H1 (cell line): ENCODE measurements around the gene LRRC25. TPM values are rescaled to one million over a fixed set of nuclear protein-coding genes. Genes with fewer than 3 reads are reported as not detected.

Experiments used
- CTCF ChIA-PET: fragments of 300-600 bp; sonication (Branson Sonifier 250); formaldehyde crosslinking; loops from one replicate; lab custom pipeline; 2021; ENCODE audit not compliant: partially characterized antibody; lab: Charles Lee
- POLR2A ChIA-PET: fragments of 300-600 bp; sonication (Branson Sonifier 250); formaldehyde crosslinking; loops from one replicate; lab custom pipeline; 2021; ENCODE audit warnings: inconsistent platforms; ENCODE audit not compliant: partially characterized antibody; lab: Charles Lee
- DNase-seq, 2 experiments: peaks; one replicate each; pipeline versions ENCODE4 v3.0.0 to v3.0.0-alpha.2; 2010 to 2022; ENCODE audit warnings: low spot score in 2 of 2, low read depth in 1 of 2, mixed read lengths in 1 of 2
- FAIRE-seq: peaks from 2 replicates; lab custom pipeline; 2011; peaks lifted over from hg19 to GRCh38; lab: Jason Lieb, UNC
- H2AFZ ChIP-seq: 2 replicates; pipeline ENCODE4 v1.8.1; 2012; ENCODE audit warnings: low read length, inconsistent platforms
- H2AK5ac ChIP-seq: 2 replicates; pipeline ENCODE4 v1.6.1; 2013; ENCODE audit warnings: low read depth, low read length
- H2BK120ac ChIP-seq: replicated peaks from 2 replicates; pipeline ENCODE3; 2013; ENCODE audit warnings: low read depth, low read length, inconsistent platforms
- H2BK12ac ChIP-seq: 2 replicates; pipeline ENCODE4 v1.6.1; 2013; ENCODE audit warnings: low read depth, low read length
- H2BK15ac ChIP-seq: 2 replicates; pipeline ENCODE4 v1.6.1; 2013; ENCODE audit warnings: low read length
- H2BK20ac ChIP-seq: 2 replicates; pipeline ENCODE4 v1.6.1; 2013; ENCODE audit warnings: low read length
- H2BK5ac ChIP-seq: 2 replicates; pipeline ENCODE4 v1.6.1; 2013; ENCODE audit warnings: low read depth, low read length
- H3K14ac ChIP-seq: 2 replicates; pipeline ENCODE4 v1.6.1; 2013; ENCODE audit warnings: inconsistent platforms; ENCODE audit not compliant: insufficient read length
- H3K18ac ChIP-seq: 2 replicates; pipeline ENCODE4 v1.6.1; 2013; ENCODE audit warnings: low read length; ENCODE audit errors: extremely low read depth
- H3K23ac ChIP-seq: 2 replicates; pipeline ENCODE4 v1.6.1; 2013; ENCODE audit warnings: inconsistent platforms; ENCODE audit not compliant: insufficient read length
- H3K23me2 ChIP-seq: 2 replicates; pipeline ENCODE4 v1.6.1; 2013; ENCODE audit warnings: low read depth, low read length
- H3K27ac ChIP-seq: 2 replicates; pipeline ENCODE4 v1.6.1; 2011; ENCODE audit warnings: low read depth, low read length, inconsistent platforms
- H3K27me3 ChIP-seq, 4 experiments: replicated peaks in 1 of 4; 1 replicate in 1 of 4; 2 replicates in 3 of 4; pipeline versions ENCODE4 v1.6.1 to v1.8.1; 2011 to 2013; ENCODE audit warnings: low read length in 3 of 4, mild to moderate bottlenecking in 3 of 4, inconsistent platforms in 2 of 4, mixed read lengths in 2 of 4, moderate library complexity in 1 of 4; ENCODE audit not compliant: control insufficient read depth in 3 of 4, insufficient read depth in 3 of 4; ENCODE audit errors: extremely low read depth in 1 of 4
- H3K36me3 ChIP-seq, 4 experiments: 2 replicates each; pipeline versions ENCODE4 v1.6.1 to v1.8.1; 2011 to 2013; ENCODE audit warnings: mild to moderate bottlenecking in 4 of 4, low read length in 3 of 4, moderate library complexity in 2 of 4, control low read depth in 1 of 4, inconsistent platforms in 1 of 4; ENCODE audit not compliant: insufficient read depth in 4 of 4, control insufficient read depth in 2 of 4
- H3K4ac ChIP-seq: replicated peaks from 2 replicates; pipeline ENCODE3; 2013; ENCODE audit warnings: low read length, low read depth, mixed read lengths, inconsistent platforms; ENCODE audit not compliant: insufficient read length
- H3K4me1 ChIP-seq, 4 experiments: replicated peaks in 1 of 4; 1 replicate in 1 of 4; 2 replicates in 3 of 4; pipeline versions ENCODE4 v1.6.1 to v1.8.1; 2011 to 2013; ENCODE audit warnings: low read length in 3 of 4, inconsistent platforms in 2 of 4, mixed read lengths in 1 of 4; ENCODE audit not compliant: insufficient read depth in 4 of 4, control insufficient read depth in 3 of 4
- H3K4me2 ChIP-seq, 2 experiments: 2 replicates each; pipeline versions ENCODE4 v1.6.1 to v1.8.1; 2011 to 2013; ENCODE audit warnings: low read depth in 2 of 2, low read length in 2 of 2, control low read depth in 1 of 2, inconsistent platforms in 1 of 2, mild to moderate bottlenecking in 1 of 2; ENCODE audit not compliant: insufficient read depth in 1 of 2
- H3K4me3 ChIP-seq, 4 experiments: fragments of 200-600, 300-600 bp in 1 of 4; sonication (generic), shearing (Covaris generic), sonication (Bioruptor Twin) in 1 of 4; 2 replicates each; pipeline versions ENCODE4 v1.5.1 to v1.8.1; 2011 to 2016; ENCODE audit warnings: low read length in 4 of 4, low read depth in 3 of 4, control low read depth in 2 of 4, inconsistent platforms in 2 of 4, mild to moderate bottlenecking in 2 of 4, mixed read lengths in 1 of 4, moderate library complexity in 1 of 4; ENCODE audit not compliant: insufficient read depth in 2 of 4; ENCODE audit errors: extremely low read depth in 1 of 4
- H3K56ac ChIP-seq: replicated peaks from 2 replicates; pipeline ENCODE3; 2013; ENCODE audit warnings: low read depth, mild to moderate bottlenecking, mixed read lengths, low read length, inconsistent platforms; ENCODE audit not compliant: insufficient read length
- H3K79me1 ChIP-seq: 2 replicates; pipeline ENCODE4 v1.6.1; 2013; ENCODE audit warnings: low read depth, low read length, control low read depth
- H3K79me2 ChIP-seq, 2 experiments: 2 replicates each; pipeline versions ENCODE4 v1.6.1 to v1.8.1; 2012 to 2013; ENCODE audit warnings: low read length in 2 of 2, mild to moderate bottlenecking in 2 of 2, inconsistent platforms in 1 of 2; ENCODE audit not compliant: insufficient read depth in 2 of 2, control insufficient read depth in 1 of 2
- H3K9ac ChIP-seq, 4 experiments: replicated peaks in 1 of 4; 1 replicate in 1 of 4; 2 replicates in 3 of 4; pipeline versions ENCODE4 v1.6.1 to v1.8.1; 2011 to 2013; ENCODE audit warnings: low read depth in 3 of 4, low read length in 3 of 4, control low read depth in 2 of 4, mild to moderate bottlenecking in 2 of 4, moderate library complexity in 2 of 4, inconsistent platforms in 1 of 4; ENCODE audit errors: extremely low read depth in 1 of 4
- H3K9me3 ChIP-seq, 2 experiments: 2 replicates each; pipeline versions ENCODE4 v1.6.1 to v1.8.1; 2012 to 2013; ENCODE audit warnings: mild to moderate bottlenecking in 2 of 2, moderate library complexity in 2 of 2, control low read depth in 1 of 2, inconsistent platforms in 1 of 2, low read depth in 1 of 2, low read length in 1 of 2, mixed read lengths in 1 of 2; ENCODE audit not compliant: insufficient read depth in 2 of 2
- H4K20me1 ChIP-seq, 2 experiments: replicated peaks in 1 of 2; 2 replicates each; pipeline versions ENCODE3 to v1.8.1; 2011 to 2013; ENCODE audit warnings: inconsistent platforms in 2 of 2, low read length in 2 of 2, mild to moderate bottlenecking in 1 of 2; ENCODE audit not compliant: insufficient read depth in 2 of 2, control insufficient read depth in 1 of 2
- H4K5ac ChIP-seq: 2 replicates; pipeline ENCODE4 v1.6.1; 2013; ENCODE audit warnings: low read length, low read depth, mixed read lengths, inconsistent platforms; ENCODE audit not compliant: insufficient read length
- H4K8ac ChIP-seq: 2 replicates; pipeline ENCODE4 v1.8.0; 2013; ENCODE audit warnings: mild to moderate bottlenecking, moderate library complexity, low read length, inconsistent platforms; ENCODE audit not compliant: insufficient read depth; ENCODE audit errors: extremely low read depth
- H4K91ac ChIP-seq: replicated peaks from 2 replicates; pipeline ENCODE3; 2013; ENCODE audit warnings: low read length, mixed read lengths, inconsistent platforms; ENCODE audit not compliant: insufficient read length
- ASH2L ChIP-seq: fragments of 200-600, 300-600 bp; sonication (generic); IDR thresholded peaks from one replicate; pipeline ENCODE4 v1.7.1; 2017; ENCODE audit warnings: low read length
- BCL11A ChIP-seq, 2 experiments: IDR thresholded peaks; one replicate each; pipeline ENCODE4 v1.6.1; 2011; ENCODE audit warnings: low read depth in 2 of 2, low read length in 2 of 2, mild to moderate bottlenecking in 2 of 2
- CEBPB ChIP-seq: IDR thresholded peaks from 2 replicates; pipeline ENCODE4 v1.6.1; 2012; ENCODE audit warnings: low read depth, low read length
- CREB1 ChIP-seq: IDR thresholded peaks from 2 replicates; pipeline ENCODE4 v1.6.1; 2012; ENCODE audit warnings: inconsistent platforms
- EGR1 ChIP-seq: IDR thresholded peaks from 2 replicates; pipeline ENCODE4 v1.6.1; 2011; ENCODE audit warnings: low read depth, low read length, borderline replicate concordance
- FOSL1 ChIP-seq: IDR thresholded peaks from 2 replicates; pipeline ENCODE4 v1.6.1; 2011; ENCODE audit warnings: mild to moderate bottlenecking, low read depth, low read length, moderate library complexity; ENCODE audit not compliant: insufficient read depth
- HDAC6 ChIP-seq: IDR thresholded peaks from one replicate; pipeline ENCODE4 v1.7.1; 2012; ENCODE audit warnings: low read depth, mild to moderate bottlenecking, inconsistent platforms, low read length, moderate library complexity
- JUND ChIP-seq: IDR thresholded peaks from 2 replicates; pipeline ENCODE4 v1.6.1; 2011; ENCODE audit warnings: mild to moderate bottlenecking, improper control_type of control experiment, low read length
- KDM1A ChIP-seq: fragments of 200-600, 300-600 bp; sonication (generic); IDR thresholded peaks from 2 replicates; pipeline ENCODE4 v1.7.1; 2016; ENCODE audit warnings: mild to moderate bottlenecking, low read length, borderline replicate concordance
- NANOG ChIP-seq: IDR thresholded peaks from 2 replicates; pipeline ENCODE4 v1.6.1; 2011; ENCODE audit warnings: low read length, low read depth, mild to moderate bottlenecking, inconsistent platforms; ENCODE audit not compliant: insufficient read depth, poor library complexity, severe bottlenecking
- RAD21 ChIP-seq, 2 experiments: IDR thresholded peaks in 1 of 2; conservative IDR thresholded peaks in 1 of 2; 2 replicates each; pipeline ENCODE4 v1.6.1; 2011; ENCODE audit warnings: low read depth in 2 of 2, low read length in 2 of 2, improper control_type of control experiment in 1 of 2, inconsistent platforms in 1 of 2, mild to moderate bottlenecking in 1 of 2, moderate library complexity in 1 of 2
- RXRA ChIP-seq: IDR thresholded peaks from 2 replicates; pipeline ENCODE4 v1.6.1; 2011; ENCODE audit warnings: low read depth, mild to moderate bottlenecking, low read length, moderate library complexity; ENCODE audit not compliant: insufficient read depth
- SUZ12 ChIP-seq: fragments of 200-600 bp; sonication (generic); IDR thresholded peaks from 2 replicates; pipeline ENCODE4 v1.6.1; 2012; ENCODE audit warnings: mild to moderate bottlenecking, inconsistent platforms, low read length, moderate library complexity, mixed read lengths
- ZNF274 ChIP-seq: IDR thresholded peaks from 2 replicates; pipeline ENCODE4 v1.7.0; 2012; ENCODE audit warnings: low read length, borderline replicate concordance; ENCODE audit errors: extremely low read depth
- WGBS, 2 experiments: shearing (Covaris generic) in 1 of 2; methylation state at CpG; one replicate each; pipeline versions ENCODE4 v1.1.6 to v1.1.7; 2013 to 2015; ENCODE audit warnings: low lambda C conversion rate in 2 of 2, mixed read lengths in 2 of 2, inconsistent platforms in 1 of 2, low coverage in 1 of 2, missing lambda C conversion rate in 1 of 2; ENCODE audit not compliant: insufficient replicate concordance in 2 of 2, insufficient coverage in 1 of 2, insufficient read length in 1 of 2; ENCODE audit errors: extremely low coverage in 1 of 2, missing lambda C conversion rate in 1 of 2; 5-methylcytosine and 5-hydroxymethylcytosine counted together
- polyA plus RNA-seq, 7 experiments: library from polyadenylated mRNA; depleted of rRNA in 3 of 7; stranded (reverse) in 5 of 7; unstranded in 2 of 7; fragments of >200 nt in 5 of 7; fragments of 200-250 nt in 2 of 7; gene quantifications; 1 replicate in 5 of 7; 2 replicates in 1 of 7; 4 replicates in 1 of 7; pipeline versions ENCODE4 v1.2.1 to v1.2.3, GENCODE V29; 2011 to 2013; ENCODE audit warnings: missing spikeins in 2 of 7, mixed read lengths in 2 of 7
- total RNA-seq: library from RNA; stranded (reverse); fragmentation: NEBNext Ultra II Directional; extraction: Animal tissue kit (Norgen Biotek cat#: 25700); gene quantifications from 2 replicates; pipeline ENCODE4 v1.2.1, GENCODE V29; 2021

The LRRC25 gene
- total and polyA plus RNA-seq, 2 of the 8 experiments (the other 6 are each of a cell fraction or from before 2014, with no cell fraction given) = 0.20 to 0.41 TPM

GRCh38 chr19:18350490-18350889, 46.9 kb downstream of the LRRC25 start:
- H2BK5ac ChIP-seq = no peak overlapping the region
- WGBS, 2 experiments = 86% methylated on average over 9 of the region's 9 CpGs; no CpG with 5 or more reads in 1 of the 2 experiments
- H2BK20ac ChIP-seq = no peak overlapping the region

More at GRCh38 chr19:18350490-18350889, 46.9 kb downstream of the LRRC25 start:
- H3K9ac ChIP-seq = no peak overlapping the region
- H3K27ac ChIP-seq = no peak overlapping the region
- no peaks in the 10 kb centered on the region for H3K23me2 ChIP-seq
- H3K36me3 ChIP-seq = no peaks in the 10 kb centered on the region
- no peak overlapping the region for H3K18ac ChIP-seq
- FAIRE-seq (no peak), DNase-seq (no peak)
- CTCF ChIA-PET = interaction anchor here (0.8 to 6.1 kb wide), 24 partner anchors 9 to 129 kb away, joined by 3 to 132 read pairs (median 7); partner anchors contain the start of genes GDF15, PGPEP1 and SSBP4
- H3K4me2 ChIP-seq = no peak overlapping the region
- H2BK12ac ChIP-seq = no peak overlapping the region
- no peak overlapping the region for H2BK15ac ChIP-seq
- no peak overlapping the region for H3K56ac ChIP-seq
- H3K27me3 ChIP-seq = no peaks in the 10 kb centered on the region
- H3K79me2 ChIP-seq = no peaks in the 10 kb centered on the region
- H3K23ac ChIP-seq = no peak overlapping the region
- H2BK120ac ChIP-seq = no peak overlapping the region
- H3K4ac ChIP-seq = no peak overlapping the region
- H3K14ac ChIP-seq = no peak overlapping the region
- H4K8ac ChIP-seq = no peak overlapping the region
- POLR2A ChIA-PET = interaction anchor here (0.6 to 2.0 kb wide), 2 partner anchors 69 to 988 kb away, joined by 3 to 6 read pairs; partner anchors contain the start of gene JUND
- peak overlapping the region; percentile 32; the same call in 1 of the 2 replicates for H2AK5ac ChIP-seq
- H3K4me1 ChIP-seq = peaks cover 0 to 3% (median 2%) of the 10 kb centered on the region in 4 experiments; a peak in 3 of 7 replicates
- H4K5ac ChIP-seq = no peak overlapping the region
- H3K79me1 ChIP-seq = no peaks in the 10 kb centered on the region
- H3K9me3 ChIP-seq = no peaks in the 10 kb centered on the region
- H4K91ac ChIP-seq = no peak overlapping the region
- no peak overlapping the region for H3K4me3 ChIP-seq
- H2AFZ ChIP-seq = no peak overlapping the region
- TF ChIP-seq EGR1 = no peak
- no peak for TF ChIP-seq CEBPB
- no peak for TF ChIP-seq CREB1
- TF ChIP-seq NANOG = no peak
- TF ChIP-seq KDM1A = no peak
- TF ChIP-seq FOSL1 = no peak
- no peak for TF ChIP-seq HDAC6
- no peak for TF ChIP-seq SUZ12
- no peak for TF ChIP-seq RAD21 (IDR thresholded peaks at IDR 0.05 in 1 of 2, conservative IDR thresholded peaks at IDR 0.05 in 1 of 2; ENCODE audit: low read depth in 2 of 2, low read length in 2 of 2)
- TF ChIP-seq ZNF274 = no peak
- TF ChIP-seq ASH2L = no peak
- no peak for TF ChIP-seq JUND
- no peak for TF ChIP-seq BCL11A (IDR thresholded peaks at IDR 0.05; ENCODE audit: low read depth in 2 of 2, low read length in 2 of 2)
- no peak for TF ChIP-seq RXRA
- TF ChIP-seq, all 59 proteins: peak for 0
- H4K20me1 ChIP-seq = no peaks in the 10 kb centered on the region
